IMR-90 (cell line): ENCODE results near the gene PACSIN2. TPM values are rescaled to one million over a fixed set of nuclear protein-coding genes. Genes with fewer than 3 reads are reported as not detected.

ENCODE experiments used
- ATAC-seq: fragments of 200-7000 bp; cut with Tn5 transposase; 2 replicates; pipeline ENCODE4 v1.9.1; 2020; ENCODE audit warnings: low read depth, mild to moderate bottlenecking, moderate library complexity
- BruUV-seq: library from RNA; stranded (reverse); fragments of 400-500 nt; replicated peaks from 2 replicates; lab custom pipeline; 2021; lab: Mats Ljungman, UMichigan
- CTCF ChIA-PET: fragments of 300-600 bp; formaldehyde crosslinking; extraction: SDS; loops from one replicate; lab custom pipeline; 2021; ENCODE audit warnings: antibody characterized with exemption; lab: Yijun Ruan, JAX
- POLR2A ChIA-PET: fragments of 300-600 bp; sonication (Branson Sonifier 250); formaldehyde crosslinking; loops from one replicate; lab custom pipeline; 2022; ENCODE audit warnings: antibody characterized with exemption; ENCODE audit not compliant: unreplicated experiment; lab: Charles Lee
- DNase-seq: peaks from one replicate; pipeline ENCODE4 v3.0.0; 2013
- H2AFZ ChIP-seq: replicated peaks from 2 replicates; pipeline ENCODE3; 2013; ENCODE audit warnings: low read length, mild to moderate bottlenecking; ENCODE audit not compliant: poor library complexity
- H2AK5ac ChIP-seq: 2 replicates; pipeline ENCODE4 v1.6.1; 2013; ENCODE audit warnings: low read depth, low read length, inconsistent platforms
- H2AK9ac ChIP-seq: replicated peaks from 2 replicates; pipeline ENCODE3; 2013; ENCODE audit warnings: mild to moderate bottlenecking, low read depth, low read length, moderate library complexity; ENCODE audit not compliant: poor library complexity
- H2BK120ac ChIP-seq: 2 replicates; pipeline ENCODE4 v1.6.1; 2013; ENCODE audit warnings: low read depth, low read length, inconsistent platforms
- H2BK15ac ChIP-seq: 3 replicates; pipeline ENCODE4 v1.6.1; 2013; ENCODE audit warnings: low read depth, low read length, inconsistent platforms
- H2BK20ac ChIP-seq: 2 replicates; pipeline ENCODE4 v1.6.1; 2013; ENCODE audit warnings: low read depth, mild to moderate bottlenecking, inconsistent platforms, low read length, moderate library complexity
- H2BK5ac ChIP-seq: 2 replicates; pipeline ENCODE4 v1.6.1; 2013; ENCODE audit warnings: mild to moderate bottlenecking, low read depth, low read length, inconsistent platforms; ENCODE audit not compliant: poor library complexity, severe bottlenecking
- H3K14ac ChIP-seq: replicated peaks from 2 replicates; pipeline ENCODE4 v1.6.1; 2013; ENCODE audit warnings: low read depth, low read length, inconsistent platforms
- H3K18ac ChIP-seq: 2 replicates; pipeline ENCODE4 v1.6.1; 2013; ENCODE audit warnings: low read depth, low read length, control low read depth
- H3K23ac ChIP-seq: 2 replicates; pipeline ENCODE4 v1.6.1; 2013; ENCODE audit warnings: low read depth, low read length, inconsistent platforms
- H3K27ac ChIP-seq: 2 replicates; pipeline ENCODE4 v1.5.1; 2013; ENCODE audit warnings: mild to moderate bottlenecking, control low read depth, low read length; ENCODE audit not compliant: insufficient read depth
- H3K27me3 ChIP-seq: 2 replicates; pipeline ENCODE4 v1.6.1; 2013; ENCODE audit warnings: low read length; ENCODE audit not compliant: control insufficient read depth, insufficient read depth
- H3K36me3 ChIP-seq: 2 replicates; pipeline ENCODE4 v1.6.1; 2013; ENCODE audit warnings: low read length, mixed read lengths; ENCODE audit not compliant: control insufficient read depth, insufficient read depth
- H3K4ac ChIP-seq: 2 replicates; pipeline ENCODE4 v1.6.1; 2013; ENCODE audit warnings: low read depth, low read length, inconsistent platforms
- H3K4me1 ChIP-seq: 2 replicates; pipeline ENCODE4 v1.6.1; 2013; ENCODE audit warnings: low read length, mixed read lengths; ENCODE audit not compliant: control insufficient read depth, insufficient read depth
- H3K4me2 ChIP-seq: 2 replicates; pipeline ENCODE4 v1.6.1; 2013; ENCODE audit warnings: low read depth, mild to moderate bottlenecking, control low read depth, low read length, moderate library complexity
- H3K4me3 ChIP-seq: 2 replicates; pipeline ENCODE4 v1.5.1; 2013; ENCODE audit warnings: low read depth, mild to moderate bottlenecking, control low read depth, low read length, moderate library complexity; ENCODE audit not compliant: insufficient read depth
- H3K56ac ChIP-seq: 2 replicates; pipeline ENCODE4 v1.6.1; 2013; ENCODE audit warnings: low read length, inconsistent platforms; ENCODE audit not compliant: insufficient read depth; ENCODE audit errors: extremely low read depth
- H3K79me1 ChIP-seq, 2 experiments: 2 replicates each; pipeline ENCODE4 v1.6.1; 2013; ENCODE audit warnings: low read length in 2 of 2, inconsistent platforms in 1 of 2, low read depth in 1 of 2
- H3K9ac ChIP-seq: 2 replicates; pipeline ENCODE4 v1.6.1; 2013; ENCODE audit warnings: low read depth, low read length, control low read depth
- H3K9me1 ChIP-seq: 2 replicates; pipeline ENCODE4 v1.6.1; 2013; ENCODE audit warnings: low read length, inconsistent platforms; ENCODE audit not compliant: insufficient read depth
- H3K9me3 ChIP-seq: 2 replicates; pipeline ENCODE4 v1.6.1; 2013; ENCODE audit warnings: low read length; ENCODE audit not compliant: control insufficient read depth, insufficient read depth
- H4K20me1 ChIP-seq: 2 replicates; pipeline ENCODE4 v1.6.1; 2013; ENCODE audit warnings: low read length, inconsistent platforms; ENCODE audit not compliant: insufficient read depth
- H4K5ac ChIP-seq: 2 replicates; pipeline ENCODE4 v1.6.1; 2013; ENCODE audit warnings: mild to moderate bottlenecking, low read depth, low read length, control low read depth
- H4K8ac ChIP-seq, 2 experiments: 2 replicates each; pipeline ENCODE4 v1.6.1; 2013; ENCODE audit warnings: low read depth in 2 of 2, low read length in 2 of 2, control low read depth in 1 of 2, inconsistent platforms in 1 of 2
- H4K91ac ChIP-seq: 2 replicates; pipeline ENCODE4 v1.6.1; 2013; ENCODE audit warnings: low read depth, low read length, inconsistent platforms; ENCODE audit not compliant: insufficient read depth
- BHLHE40 ChIP-seq: fragments of 150-350 bp; IDR thresholded peaks from 2 replicates; pipeline ENCODE4 v1.6.1; 2016; ENCODE audit warnings: mild to moderate bottlenecking, low read depth, low read length
- CEBPB ChIP-seq: IDR thresholded peaks from 2 replicates; pipeline ENCODE4 v1.6.1; 2012; ENCODE audit warnings: low read depth, low read length, improper control_type of control experiment
- CHD1 ChIP-seq: IDR thresholded peaks from 2 replicates; pipeline ENCODE4 v1.6.1; 2012; ENCODE audit warnings: low read depth, low read length, improper control_type of control experiment
- CTCF ChIP-seq: conservative IDR thresholded peaks from 2 replicates; pipeline ENCODE4 v1.5.1; 2012; ENCODE audit warnings: mild to moderate bottlenecking, low read depth, low read length, improper control_type of control experiment
- ELK1 ChIP-seq: fragments of 150-350 bp; IDR thresholded peaks from 2 replicates; pipeline ENCODE4 v1.6.1; 2016; ENCODE audit warnings: low read depth, mild to moderate bottlenecking, low read length, moderate library complexity, borderline replicate concordance
- FOS ChIP-seq: fragments of 150-350 bp; IDR thresholded peaks from 2 replicates; pipeline ENCODE4 v1.6.1; 2016; ENCODE audit warnings: low read depth, low read length
- MAFK ChIP-seq: IDR thresholded peaks from 2 replicates; pipeline ENCODE4 v1.6.1; 2012; ENCODE audit warnings: low read depth, low read length, improper control_type of control experiment
- MAZ ChIP-seq: IDR thresholded peaks from 2 replicates; pipeline ENCODE4 v1.6.1; 2012; ENCODE audit warnings: low read depth, mild to moderate bottlenecking, low read length, improper control_type of control experiment, moderate library complexity, borderline replicate concordance
- MXI1 ChIP-seq: IDR thresholded peaks from 2 replicates; pipeline ENCODE4 v1.6.1; 2012; ENCODE audit warnings: low read depth, mild to moderate bottlenecking, low read length, moderate library complexity, borderline replicate concordance
- NFE2L2 ChIP-seq: fragments of 150-350 bp; IDR thresholded peaks from 2 replicates; pipeline ENCODE4 v1.6.1; 2016; ENCODE audit warnings: low read depth, mild to moderate bottlenecking, low read length
- POLR2A ChIP-seq: IDR thresholded peaks from 2 replicates; pipeline ENCODE4 v1.6.1; 2012; ENCODE audit warnings: mild to moderate bottlenecking, low read depth, low read length
- RAD21 ChIP-seq: IDR thresholded peaks from 2 replicates; pipeline ENCODE4 v1.6.1; 2012; ENCODE audit warnings: low read length, improper control_type of control experiment
- RCOR1 ChIP-seq: IDR thresholded peaks from 2 replicates; pipeline ENCODE4 v1.6.1; 2012; ENCODE audit warnings: mild to moderate bottlenecking, low read length, improper control_type of control experiment; ENCODE audit not compliant: insufficient replicate concordance
- RFX5 ChIP-seq: IDR thresholded peaks from 2 replicates; pipeline ENCODE4 v1.8.0; 2012; ENCODE audit warnings: low read depth, mild to moderate bottlenecking, low read length, moderate library complexity
- SMC3 ChIP-seq: fragments of 150-350 bp; IDR thresholded peaks from 2 replicates; pipeline ENCODE4 v1.6.1; 2016; ENCODE audit warnings: low read depth, mild to moderate bottlenecking, antibody characterized with exemption, low read length, moderate library complexity
- USF2 ChIP-seq: fragments of 150-350 bp; IDR thresholded peaks from 2 replicates; pipeline ENCODE4 v1.6.1; 2017; ENCODE audit warnings: mild to moderate bottlenecking, antibody characterized with exemption, low read length, low read depth
- WGBS, 2 experiments: methylation state at CpG; one replicate each; pipeline versions ENCODE4 v1.1.5 to v1.1.7; 2013; ENCODE audit warnings: missing lambda C conversion rate in 2 of 2; ENCODE audit not compliant: insufficient read length in 1 of 2; ENCODE audit errors: extremely low coverage in 2 of 2; 5-methylcytosine and 5-hydroxymethylcytosine counted together
- dilution Hi-C: fragments of 300-500 bp; cut with HindIII; formaldehyde crosslinking; loops from one replicate; pipeline ENCODE4 v1.14.3; 2018; ENCODE audit warnings: low sequenced_read_pairs; ENCODE audit not compliant: unreplicated experiment
- in situ Hi-C: fragments of 300-500 bp; cut with MboI; formaldehyde crosslinking; loops from 3 replicates; pipeline ENCODE4 v1.14.3; 2019; ENCODE audit warnings: low sequenced_read_pairs, inconsistent platforms, mixed read lengths
- intact Hi-C: fragments of 100-400 bp; cut with micrococcal nuclease; formaldehyde crosslinking; loops from 2 replicates; pipeline ENCODE4 v1.10.0; 2022
- polyA plus RNA-seq, 3 experiments: library from polyadenylated mRNA; depleted of rRNA; stranded (reverse); fragments of >200 nt; gene quantifications; 2 replicates each; pipeline ENCODE4 v1.2.3, GENCODE V29; 2012; ENCODE audit warnings: low replicate concordance in 1 of 3
- total RNA-seq: library from RNA; depleted of rRNA; stranded (reverse); fragments of >200 nt; gene quantifications from 2 replicates; pipeline ENCODE4 v1.2.3, GENCODE V29; 2012

PACSIN2 gene
- total and polyA plus RNA-seq, 2 of the 4 experiments (the other 2 are of a cell fraction): 85.0 to 118 TPM

- no peak overlapping the region for H4K91ac ChIP-seq
- no peak overlapping the region for H2AK9ac ChIP-seq
- DNase-seq (no peak), ATAC-seq (no peak)
- no peak overlapping the region for H2AK5ac ChIP-seq
- H3K18ac ChIP-seq: no peak overlapping the region
- no peak overlapping the region for H2BK20ac ChIP-seq
- H3K56ac ChIP-seq: no peak overlapping the region
- ChIA-PET CTCF (no interaction called here), POLR2A (no interaction called here)
- no TSS peak for BruUV-seq
- WGBS, 2 experiments: no CpG with 5 or more reads among the region's 4 CpGs
- H3K27me3 ChIP-seq: no peaks in the 10 kb centered on the region
- H3K23ac ChIP-seq: no peak overlapping the region
- no peak overlapping the region for H3K27ac ChIP-seq
- no peak overlapping the region for H3K4ac ChIP-seq
- dilution Hi-C loops: no loop called here
- H3K9me3 ChIP-seq: no peaks in the 10 kb centered on the region
- H3K4me2 ChIP-seq: no peak overlapping the region
- H2BK15ac ChIP-seq: no peak overlapping the region
- H3K14ac ChIP-seq: no peak overlapping the region
- peaks cover 11 to 75% of the 10 kb centered on the region in 2 experiments; a peak in 3 of 4 replicates for H3K79me1 ChIP-seq
- intact Hi-C loops: no loop called here
- TF ChIP-seq RAD21 (no peak), POLR2A (no peak), CEBPB (no peak), BHLHE40 (no peak), CHD1 (no peak), NFE2L2 (no peak), RCOR1 (no peak), MAFK (no peak), CTCF (no peak), ELK1 (no peak), MAZ (no peak), SMC3 (no peak), MXI1 (no peak), RFX5 (no peak), USF2 (no peak), FOS (no peak)
- H3K36me3 ChIP-seq: no peaks in the 10 kb centered on the region
- peaks cover 59% of the 10 kb centered on the region for H4K20me1 ChIP-seq
- H2AFZ ChIP-seq: no peak overlapping the region
- in situ Hi-C loops: no loop called here
- H4K8ac ChIP-seq: no peak overlapping the region
- H3K4me1 ChIP-seq: peaks cover 28% of the 10 kb centered on the region
- H2BK5ac ChIP-seq: no peak overlapping the region
- H3K9ac ChIP-seq: no peak overlapping the region
- H3K4me3 ChIP-seq: no peak overlapping the region
- no peak overlapping the region for H2BK120ac ChIP-seq
- no peak overlapping the region for H4K5ac ChIP-seq
- peaks cover 33% of the 10 kb centered on the region for H3K9me1 ChIP-seq
These were observed 6.0 kb downstream of the PACSIN2 start for GRCh38 chr22:43008921-43009320.
